ENCODE measurements around the gene CRYBB1.
A peak's percentile ranks its signal among the peaks of the same experiment; 100 is the strongest.

CRYBB1 gene

GRCh38 chr22:26660356-26660755 lies 42.5 kb upstream of the CRYBB1 start:
- no peaks in the 10 kb centered on the region for H3K9me2 ChIP-seq (replicated peaks; ENCODE audit: insufficient read depth, low read length)
- peaks cover 41% of the 10 kb centered on the region for H3K4me1 ChIP-seq (ENCODE audit: low read length)
- no peaks in the 10 kb centered on the region for H4K20me1 ChIP-seq (ENCODE audit: insufficient read depth, low read length)
- no peak overlapping the region for H3K9ac ChIP-seq (ENCODE audit: low read length)
- DNase-seq, result no peak
- H3K27ac ChIP-seq (ENCODE audit: low read length), result no peak overlapping the region
- no peak overlapping the region for H2AFZ ChIP-seq (ENCODE audit: low read length)
- TF ChIP-seq CTCF (IDR thresholded peaks at IDR 0.05; ENCODE audit: low read length), result no peak
- no peak for TF ChIP-seq EZH2phosphoT487 (IDR thresholded peaks at IDR 0.05; ENCODE audit: low read length)
- no peak for TF ChIP-seq EZH2 (optimal IDR thresholded peaks at IDR 0.05; ENCODE audit: low read depth, low read length)
- H3K9me3 ChIP-seq (replicated peaks; ENCODE audit: insufficient read depth, low read length), result no peaks in the 10 kb centered on the region
- H3K36me3 ChIP-seq (replicated peaks; ENCODE audit: insufficient read depth, low read length), result no peaks in the 10 kb centered on the region
- H3K27me3 ChIP-seq (replicated peaks; ENCODE audit: insufficient read depth, low read length), result no peaks in the 10 kb centered on the region
- H3K79me2 ChIP-seq (ENCODE audit: low read length), result peaks cover 33% of the 10 kb centered on the region
- H3K4me2 ChIP-seq (ENCODE audit: low read depth, low read length), result no peak overlapping the region
- peaks cover 26% of the 10 kb centered on the region for H3F3A ChIP-seq (ENCODE audit: insufficient read depth, low read length)
- no peak overlapping the region for H3K4me3 ChIP-seq (ENCODE audit: low read length)

DNA sequence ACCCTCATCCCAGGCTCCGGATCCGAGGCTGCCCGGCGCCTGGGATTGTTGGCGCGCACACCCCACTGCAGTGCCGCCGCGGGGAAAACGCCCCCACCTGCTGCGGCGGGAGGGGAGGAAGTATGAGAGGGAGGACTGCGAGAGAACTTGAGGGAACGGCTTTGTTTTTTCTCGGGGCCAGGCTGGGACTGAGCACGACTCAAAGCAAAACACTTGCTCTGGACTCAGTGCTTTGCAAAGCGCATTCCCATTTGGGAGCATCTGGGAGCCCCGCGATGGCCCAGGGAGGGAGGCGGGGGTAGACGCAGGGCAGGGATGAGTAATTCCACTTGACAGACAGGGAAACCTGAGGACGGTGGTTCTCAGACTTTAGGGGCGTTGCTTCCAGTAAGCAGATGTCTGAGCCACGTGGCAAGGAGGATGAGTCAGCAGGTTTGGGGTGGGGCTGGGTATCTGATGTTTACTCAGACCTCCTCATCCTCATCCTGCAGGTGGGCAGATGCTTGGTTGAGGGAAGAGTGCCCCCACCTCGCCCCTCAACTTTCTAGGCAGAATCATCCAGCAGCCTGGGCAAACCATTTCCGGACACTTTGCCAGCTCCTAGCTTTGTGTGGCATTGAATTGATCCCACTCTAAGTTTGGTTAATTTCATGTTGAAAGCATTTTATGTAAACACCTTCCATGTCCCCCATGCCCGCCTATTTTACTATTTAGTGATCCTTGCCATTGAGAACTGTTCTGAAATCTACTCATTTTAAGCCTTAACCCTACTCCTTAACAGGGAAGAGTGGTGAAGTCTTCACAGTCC lies 41.0 kb upstream of the CRYBB1 start:
- TF ChIP-seq CTCF (IDR thresholded peaks at IDR 0.05; ENCODE audit: low read length) (no peak), EZH2 (optimal IDR thresholded peaks at IDR 0.05; ENCODE audit: low read depth, low read length) (no peak), EZH2phosphoT487 (IDR thresholded peaks at IDR 0.05; ENCODE audit: low read length) (no peak)
- peaks cover 33% of the 10 kb centered on the region for H3K79me2 ChIP-seq (ENCODE audit: low read length)
- H3K27ac ChIP-seq (ENCODE audit: low read length), result peak overlapping the region; percentile 68
- peak overlapping the region; percentile 99 for H3K4me3 ChIP-seq (ENCODE audit: low read length)
- peaks cover 18% of the 10 kb centered on the region for H3F3A ChIP-seq (ENCODE audit: insufficient read depth, low read length)
- H2AFZ ChIP-seq (ENCODE audit: low read length), result peak overlapping the region; percentile 89
- no peaks in the 10 kb centered on the region for H3K27me3 ChIP-seq (replicated peaks; ENCODE audit: insufficient read depth, low read length)
- no peaks in the 10 kb centered on the region for H3K9me3 ChIP-seq (replicated peaks; ENCODE audit: insufficient read depth, low read length)
- peak; percentile 93 for DNase-seq
- peak overlapping the region; percentile 99 for H3K4me2 ChIP-seq (ENCODE audit: low read depth, low read length)
- peak overlapping the region; percentile 72 for H3K9ac ChIP-seq (ENCODE audit: low read length)
- no peaks in the 10 kb centered on the region for H4K20me1 ChIP-seq (ENCODE audit: insufficient read depth, low read length)
- no peaks in the 10 kb centered on the region for H3K9me2 ChIP-seq (replicated peaks; ENCODE audit: insufficient read depth, low read length)
- peaks cover 28% of the 10 kb centered on the region for H3K4me1 ChIP-seq (ENCODE audit: low read length)
- no peaks in the 10 kb centered on the region for H3K36me3 ChIP-seq (replicated peaks; ENCODE audit: insufficient read depth, low read length)

- Histone ChIP-seq H3K79me2 (ENCODE audit: low read length) (peaks cover 33% of the 10 kb centered on the region), H3K4me1 (ENCODE audit: low read length) (peaks cover 22% of the 10 kb centered on the region), H3K4me3 (ENCODE audit: low read length) (peak overlapping the region; percentile 99), H3K9me3 (replicated peaks; ENCODE audit: insufficient read depth, low read length) (no peaks in the 10 kb centered on the region), H3K36me3 (replicated peaks; ENCODE audit: insufficient read depth, low read length) (no peaks in the 10 kb centered on the region), H3K9ac (ENCODE audit: low read length) (peak overlapping the region; percentile 72), H3K27me3 (replicated peaks; ENCODE audit: insufficient read depth, low read length) (no peaks in the 10 kb centered on the region), H3K27ac (ENCODE audit: low read length) (peak overlapping the region; percentile 68; the same call in 1 of the 2 replicates), H3K9me2 (replicated peaks; ENCODE audit: insufficient read depth, low read length) (no peaks in the 10 kb centered on the region), H2AFZ (ENCODE audit: low read length) (peak overlapping the region; percentile 89), H3K4me2 (ENCODE audit: low read depth, low read length) (peak overlapping the region; percentile 99), H3F3A (ENCODE audit: insufficient read depth, low read length) (peaks cover 18% of the 10 kb centered on the region), H4K20me1 (ENCODE audit: insufficient read depth, low read length) (no peaks in the 10 kb centered on the region)
- DNase-seq, result peak; percentile 37
- TF ChIP-seq EZH2phosphoT487 (IDR thresholded peaks at IDR 0.05; ENCODE audit: low read length) (no peak), EZH2 (optimal IDR thresholded peaks at IDR 0.05; ENCODE audit: low read depth, low read length) (no peak), CTCF (IDR thresholded peaks at IDR 0.05; ENCODE audit: low read length) (no peak)
These were observed 40.3 kb upstream of the CRYBB1 start for GRCh38 chr22:26658161-26658560.

Measured in MM.1S (cell line).